Measurements from ENCODE around the gene CLNK. TPM values are rescaled to one million over a fixed set of nuclear protein-coding genes. Genes with fewer than 3 reads are reported as not detected.

CLNK gene
- polyA plus RNA-seq, 3 donors, result not detected

- Mint-ChIP-seq H3K27ac (no peak overlapping the region), H3K4me3 (no peak overlapping the region)
Observed at GRCh38 chr4:10727140-10727880, 42.7 kb upstream of the CLNK start.

GRCh38 chr4:10722957-10723356 is 38.4 kb upstream of the CLNK start:
- no CpG with 5 or more reads among the region's 4 CpGs for WGBS (ENCODE audit: insufficient coverage)
- H3K9me3 ChIP-seq (replicated peaks in 1 of 2; ENCODE audit: control insufficient read depth in 1 of 2, insufficient read depth in 1 of 2, low read length in 2 of 2), result no peaks in the 10 kb centered on the region
- Mint-ChIP-seq H3K4me1 (no peaks in the 10 kb centered on the region), H3K36me3 (no peaks in the 10 kb centered on the region), H3K27ac (no peak overlapping the region), H3K4me3 (no peak overlapping the region), H3K9me3 (peaks cover 0 to 7% (median 0%) of the 10 kb centered on the region in 7 donors), H3K27me3 (ENCODE audit: low read depth in 3 of 3) (peaks cover 0 to 1% (median 1%) of the 10 kb centered on the region in 3 donors)
- H3K4me1 ChIP-seq (ENCODE audit: control insufficient read depth in 1 of 2, insufficient read depth in 2 of 2, low read length in 2 of 2), result no peaks in the 10 kb centered on the region
- H3K27me3 ChIP-seq (ENCODE audit: control insufficient read depth in 2 of 2, insufficient read depth in 2 of 2, low read length in 2 of 2), result no peaks in the 10 kb centered on the region
- no peaks in the 10 kb centered on the region for H3K79me2 ChIP-seq (ENCODE audit: insufficient read depth, low read length)
- H3K36me3 ChIP-seq (replicated peaks in 1 of 2; ENCODE audit: control insufficient read depth in 1 of 2, insufficient read depth in 2 of 2, low read length in 2 of 2), result no peaks in the 10 kb centered on the region
- no peak overlapping the region for H3K4me3 ChIP-seq (replicated peaks in 1 of 3; ENCODE audit: low read depth in 2 of 3, low read length in 3 of 3)
- H3K4me2 ChIP-seq (replicated peaks; ENCODE audit: extremely low read depth, low read length, poor library complexity, severe bottlenecking), result no peak overlapping the region
- no peak for DNase-seq
- H2AFZ ChIP-seq (ENCODE audit: insufficient read depth, low read depth, low read length, poor library complexity, severe bottlenecking), result no peak overlapping the region
- intact Hi-C loops (cut with micrococcal nuclease), result no loop called here
- no peak overlapping the region for H3K27ac ChIP-seq (ENCODE audit: low read depth in 1 of 2, low read length in 2 of 2)
- H4K20me1 ChIP-seq (ENCODE audit: insufficient read depth, low read length), result no peaks in the 10 kb centered on the region
- no peak overlapping the region for H3K9ac ChIP-seq (ENCODE audit: insufficient read depth, low read length, poor library complexity, severe bottlenecking)
- TF ChIP-seq CTCF (IDR thresholded peaks at IDR 0.05), result no peak

More at GRCh38 chr4:10727140-10727880, 42.7 kb upstream of the CLNK start:
- Histone ChIP-seq H4K20me1 (ENCODE audit: insufficient read depth, low read length) (no peaks in the 10 kb centered on the region), H3K4me1 (ENCODE audit: control insufficient read depth in 1 of 2, insufficient read depth in 2 of 2, low read length in 2 of 2) (no peaks in the 10 kb centered on the region), H3K27ac (ENCODE audit: low read depth in 1 of 2, low read length in 2 of 2) (no peak overlapping the region), H3K27me3 (ENCODE audit: control insufficient read depth in 2 of 2, insufficient read depth in 2 of 2, low read length in 2 of 2) (no peaks in the 10 kb centered on the region), H3K4me2 (replicated peaks; ENCODE audit: extremely low read depth, low read length, poor library complexity, severe bottlenecking) (no peak overlapping the region), H3K36me3 (replicated peaks in 1 of 2; ENCODE audit: control insufficient read depth in 1 of 2, insufficient read depth in 2 of 2, low read length in 2 of 2) (no peaks in the 10 kb centered on the region), H2AFZ (ENCODE audit: insufficient read depth, low read depth, low read length, poor library complexity, severe bottlenecking) (no peak overlapping the region), H3K9me3 (replicated peaks in 1 of 2; ENCODE audit: control insufficient read depth in 1 of 2, insufficient read depth in 1 of 2, low read length in 2 of 2) (no peaks in the 10 kb centered on the region), H3K4me3 (replicated peaks in 1 of 3; ENCODE audit: low read depth in 2 of 3, low read length in 3 of 3) (no peak overlapping the region), H3K79me2 (ENCODE audit: insufficient read depth, low read length) (no peaks in the 10 kb centered on the region), H3K9ac (ENCODE audit: insufficient read depth, low read length, poor library complexity, severe bottlenecking) (no peak overlapping the region)
- TF ChIP-seq CTCF (IDR thresholded peaks at IDR 0.05), result no peak
- Mint-ChIP-seq H3K36me3 (no peaks in the 10 kb centered on the region), H3K27me3 (ENCODE audit: low read depth in 3 of 3) (peaks cover 0 to 1% (median 0%) of the 10 kb centered on the region in 3 donors), H3K4me1 (peaks cover under 1% of the 10 kb centered on the region), H3K9me3 (peaks cover 0 to 7% (median 0%) of the 10 kb centered on the region in 7 donors)
- intact Hi-C loops (cut with micrococcal nuclease), result no loop called here
- DNase-seq, result no peak
- WGBS (ENCODE audit: insufficient coverage), result 33% methylated on average over 3 of the region's 6 CpGs
